SU-DHL-6 (cell line): ENCODE measurements around the gene WNK4.
"Not testable (repeated sequence)": the region's sequence is repeated elsewhere in the genome, so short reads cannot be mapped to it uniquely, and the experiment has no call there.

Source experiments
- H2AFZ ChIP-seq: fragments of 200-600 bp; sonication (generic); 2 replicates; pipeline ENCODE4 v1.6.1; 2014; ENCODE audit warnings: low read depth, mild to moderate bottlenecking, moderate library complexity, mixed read lengths, antibody characterized with exemption, low read length; ENCODE audit not compliant: severe bottlenecking
- H3F3A ChIP-seq: fragments of 200-600 bp; shearing (Covaris generic); 2 replicates; pipeline ENCODE4 v1.6.0; 2016; ENCODE audit warnings: antibody characterized with exemption, mild to moderate bottlenecking; ENCODE audit not compliant: insufficient read depth
- H3K27ac ChIP-seq: fragments of 200-600 bp; sonication (generic); 2 replicates; pipeline ENCODE4 v1.5.1; 2016; ENCODE audit warnings: low read depth, mild to moderate bottlenecking, low read length, moderate library complexity, mixed read lengths
- H3K27me3 ChIP-seq: fragments of 200-600 bp; sonication (generic), shearing (Covaris generic); 2 replicates; pipeline ENCODE4 v1.6.0; 2014; ENCODE audit warnings: mild to moderate bottlenecking, low read length
- H3K36me3 ChIP-seq: fragments of 200-600 bp; sonication (generic); 2 replicates; pipeline ENCODE4 v1.6.1; 2014; ENCODE audit warnings: mild to moderate bottlenecking, low read length, mixed read lengths
- H3K4me2 ChIP-seq: fragments of 300-600, 200-600 bp; shearing (Covaris generic), sonication (generic); 2 replicates; pipeline ENCODE4 v1.6.0; 2014; ENCODE audit warnings: low read length, low read depth, mild to moderate bottlenecking; ENCODE audit not compliant: poor library complexity, severe bottlenecking
- H3K4me3 ChIP-seq: fragments of 200-600 bp; sonication (generic); 2 replicates; pipeline ENCODE4 v1.5.1; 2014; ENCODE audit warnings: antibody characterized with exemption, low read length, mild to moderate bottlenecking, mixed read lengths; ENCODE audit not compliant: insufficient read depth, poor library complexity, severe bottlenecking
- H3K79me2 ChIP-seq: fragments of 200-600 bp; sonication (generic); 2 replicates; pipeline ENCODE4 v1.6.1; 2014; ENCODE audit warnings: mild to moderate bottlenecking, low read length, moderate library complexity; ENCODE audit not compliant: insufficient read depth
- H3K9ac ChIP-seq: fragments of 200-600 bp; sonication (generic); 2 replicates; pipeline ENCODE4 v1.7.0; 2014; ENCODE audit warnings: mild to moderate bottlenecking, low read length
- H3K9me2 ChIP-seq: fragments of 200-600 bp; sonication (generic); replicated peaks from 2 replicates; pipeline ENCODE4 v1.6.1; 2014; ENCODE audit warnings: low read length; ENCODE audit not compliant: insufficient read depth
- H3K9me3 ChIP-seq: fragments of 200-600 bp; sonication (generic); 2 replicates; pipeline ENCODE4 v1.6.1; 2014; ENCODE audit warnings: low read length, mixed read lengths; ENCODE audit not compliant: insufficient read depth
- H4K20me1 ChIP-seq: fragments of 200-600 bp; sonication (generic); 2 replicates; pipeline ENCODE4 v1.6.1; 2014; ENCODE audit warnings: low read depth, mild to moderate bottlenecking, antibody characterized with exemption, low read length, moderate library complexity, mixed read lengths
- CTCF ChIP-seq: fragments of 200-600 bp; sonication (generic); IDR thresholded peaks from one replicate; pipeline ENCODE4 v1.5.1; 2017; ENCODE audit warnings: antibody characterized with exemption, mild to moderate bottlenecking, low read length, moderate library complexity; ENCODE audit not compliant: insufficient read depth, poor library complexity, severe bottlenecking
- EZH2phosphoT487 ChIP-seq: fragments of 200-600 bp; sonication (generic), shearing (Covaris generic); conservative IDR thresholded peaks from 2 replicates; pipeline ENCODE4 v1.6.1; 2018; ENCODE audit warnings: mild to moderate bottlenecking, antibody characterized with exemption, low read length, moderate library complexity, mixed read lengths

WNK4 gene

GRCh38 chr17:42760652-42761581, 19.5 kb upstream of the WNK4 start, which contains the start of gene RAMP2:
RAMP2 (plus strand) TSS chr17:42761227; CDS start chr17:42761262, 35 bp downstream.
- H3K79me2 ChIP-seq = no peaks in the 10 kb centered on the region
- H3K4me3 ChIP-seq = no peak within 1 kb of the TSS
- no peak within 1 kb of the TSS for H3K27ac ChIP-seq
- no peaks in the 10 kb centered on the region for H3K9me2 ChIP-seq
- H3K9me3 ChIP-seq = no peaks in the 10 kb centered on the region
- H3K4me2 ChIP-seq = no peak within 1 kb of the TSS
- no peaks in the 10 kb centered on the region for H3K27me3 ChIP-seq
- H3F3A ChIP-seq = no peaks in the 10 kb centered on the region
- no peaks in the 10 kb centered on the region for H3K36me3 ChIP-seq
- TF ChIP-seq CTCF (no peak), EZH2phosphoT487 (no peak)
- H2AFZ ChIP-seq = no peak within 1 kb of the TSS
- no peak within 1 kb of the TSS for H3K9ac ChIP-seq
- H4K20me1 ChIP-seq = no peaks in the 10 kb centered on the region

- Histone ChIP-seq H3F3A (no peaks in the 10 kb centered on the region), H3K27me3 (no peaks in the 10 kb centered on the region), H2AFZ (no peak overlapping the region), H3K9ac (no peak overlapping the region), H3K9me3 (no peaks in the 10 kb centered on the region), H3K79me2 (no peaks in the 10 kb centered on the region), H4K20me1 (no peaks in the 10 kb centered on the region), H3K4me2 (no peak overlapping the region), H3K9me2 (no peaks in the 10 kb centered on the region), H3K4me3 (no peak overlapping the region), H3K27ac (no peak overlapping the region), H3K36me3 (no peaks in the 10 kb centered on the region)
- TF ChIP-seq CTCF (no peak), EZH2phosphoT487 (no peak)
Observed at GRCh38 chr17:42761638-42762037, 18.8 kb upstream of the WNK4 start.

DNA sequence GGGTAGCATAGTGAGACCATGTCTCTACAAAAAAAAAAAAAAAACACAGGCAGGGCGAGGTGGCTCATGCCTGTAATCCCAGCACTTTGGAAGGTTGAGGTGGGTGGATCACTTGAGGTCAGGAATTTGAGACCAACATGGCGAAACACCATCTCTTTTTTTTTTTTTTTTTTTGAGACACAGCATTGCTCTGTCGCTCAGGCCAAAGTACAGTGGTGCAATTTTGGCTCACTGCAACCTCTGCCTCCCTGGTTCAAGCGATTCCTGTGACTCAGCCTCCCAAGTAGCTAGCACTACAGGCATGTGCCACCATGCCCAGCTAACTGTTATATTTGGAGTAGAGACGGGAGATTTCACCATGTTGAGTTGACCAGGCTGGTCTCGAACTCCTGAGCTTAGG, 14.3 kb upstream of the WNK4 start:
- H3K27ac ChIP-seq = no peak overlapping the region
- H3K27me3 ChIP-seq = no peaks in the 10 kb centered on the region
- H3K4me2 ChIP-seq = no peak overlapping the region
- H3F3A ChIP-seq = no peaks in the 10 kb centered on the region
- no peak overlapping the region for H2AFZ ChIP-seq
- no peaks in the 10 kb centered on the region for H3K9me2 ChIP-seq
- no peaks in the 10 kb centered on the region for H3K36me3 ChIP-seq
- no peaks in the 10 kb centered on the region for H3K9me3 ChIP-seq
- no peak for TF ChIP-seq EZH2phosphoT487
- no peaks in the 10 kb centered on the region for H3K79me2 ChIP-seq
- H3K9ac ChIP-seq = no peak overlapping the region
- H4K20me1 ChIP-seq = no peaks in the 10 kb centered on the region
- H3K4me3 ChIP-seq = no peak overlapping the region

DNA sequence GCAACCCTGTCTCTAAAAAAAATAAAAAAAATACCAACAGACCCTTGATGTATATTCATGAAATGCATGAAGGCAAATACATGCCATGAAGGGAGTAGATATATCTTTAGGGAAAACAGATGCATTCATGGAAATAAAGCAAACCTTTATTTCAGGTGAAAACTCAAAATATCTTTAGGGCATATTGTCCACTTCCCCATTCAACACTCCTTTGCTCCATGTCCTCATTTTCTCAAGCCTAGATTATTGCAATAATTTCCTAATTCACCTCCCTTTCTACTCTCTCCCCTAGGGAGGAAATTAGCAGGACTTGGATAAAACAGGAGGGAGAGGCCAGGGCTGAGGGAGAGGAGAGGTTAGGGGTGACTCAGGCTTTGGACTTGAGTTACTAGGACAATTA, 12.9 kb upstream of the WNK4 start:
- no peak overlapping the region for H3K27ac ChIP-seq
- no peaks in the 10 kb centered on the region for H3K79me2 ChIP-seq
- no peaks in the 10 kb centered on the region for H3K9me2 ChIP-seq
- H3K9ac ChIP-seq = no peak overlapping the region
- TF ChIP-seq CTCF (no peak), EZH2phosphoT487 (no peak)
- no peaks in the 10 kb centered on the region for H3K9me3 ChIP-seq
- H3K36me3 ChIP-seq = no peaks in the 10 kb centered on the region
- H3F3A ChIP-seq = no peaks in the 10 kb centered on the region
- H3K27me3 ChIP-seq = no peaks in the 10 kb centered on the region
- no peak overlapping the region for H3K4me2 ChIP-seq
- H3K4me3 ChIP-seq = no peak overlapping the region
- no peaks in the 10 kb centered on the region for H4K20me1 ChIP-seq
- no peak overlapping the region for H2AFZ ChIP-seq

DNA sequence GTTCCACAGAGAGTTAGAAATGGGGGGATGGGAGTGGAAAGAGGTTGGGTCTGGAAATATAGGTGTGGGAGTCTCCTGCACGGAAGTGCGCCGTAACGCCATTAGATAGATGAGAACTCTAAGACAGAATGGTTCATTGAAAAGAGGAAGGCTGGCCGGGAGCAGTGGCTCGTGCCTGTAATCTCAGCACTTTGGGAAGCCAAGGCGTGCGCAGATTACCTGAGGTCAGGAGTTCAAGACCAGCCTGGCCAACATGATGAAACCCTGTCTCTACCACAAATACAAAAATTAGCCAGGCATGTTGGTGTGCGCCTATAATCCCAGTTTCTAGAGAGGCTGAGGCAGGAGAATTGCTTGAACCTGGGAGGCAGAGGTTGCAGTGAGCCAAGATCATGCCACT, 12.4 kb upstream of the WNK4 start:
- H3K4me2 ChIP-seq = not testable (repeated sequence)

More for the DNA sequence above, 12.4 kb upstream of the WNK4 start:
- not testable (repeated sequence) for H3F3A ChIP-seq, H3K36me3 ChIP-seq, H3K79me2 ChIP-seq, H3K4me3 ChIP-seq, H3K9me2 ChIP-seq, H3K9ac ChIP-seq, H3K9me3 ChIP-seq, H2AFZ ChIP-seq, H3K27me3 ChIP-seq, H4K20me1 ChIP-seq, H3K27ac ChIP-seq
